ENCODE results near the gene NOSTRIN. TPM values are rescaled to one million over a fixed set of nuclear protein-coding genes. Genes with fewer than 3 reads are reported as not detected.

The NOSTRIN gene
- total RNA-seq, 1 experiment from 2014 or later: 0.68 TPM

- Histone ChIP-seq H3K27ac (no peak overlapping the region), H3F3A (ENCODE audit: insufficient read depth, low read depth) (no peaks in the 10 kb centered on the region), H3K79me2 (ENCODE audit: low read depth) (no peaks in the 10 kb centered on the region), H3K9me3 (ENCODE audit: insufficient read depth, low read depth) (no peaks in the 10 kb centered on the region), H3K4me1 (replicated peaks; ENCODE audit: insufficient read depth) (no peaks in the 10 kb centered on the region), H4K20me1 (ENCODE audit: insufficient read depth) (no peaks in the 10 kb centered on the region), H3K27me3 (ENCODE audit: insufficient read depth, low read depth) (no peaks in the 10 kb centered on the region), H3K36me3 (ENCODE audit: low read depth) (no peaks in the 10 kb centered on the region), H2AFZ (no peak overlapping the region), H3K9me2 (ENCODE audit: insufficient read depth) (no peaks in the 10 kb centered on the region), H3K4me2 (no peak overlapping the region), H3K4me3 (no peak overlapping the region)
- ChIA-PET POLR2A (ENCODE audit: unreplicated experiment) (no interaction called here), CTCF (no interaction called here)
- TF ChIP-seq EZH2 (IDR thresholded peaks at IDR 0.05; ENCODE audit: low read depth) (no peak), CTCF (conservative IDR thresholded peaks at IDR 0.05) (no peak)
- no peak for DNase-seq
- no TSS peak for BruUV-seq (replicated peaks)
- intact Hi-C loops (cut with micrococcal nuclease; ENCODE audit: unreplicated experiment): no loop called here
Measured at GRCh38 chr2:168830958-168831357, 28.5 kb downstream of the NOSTRIN start.

DNA sequence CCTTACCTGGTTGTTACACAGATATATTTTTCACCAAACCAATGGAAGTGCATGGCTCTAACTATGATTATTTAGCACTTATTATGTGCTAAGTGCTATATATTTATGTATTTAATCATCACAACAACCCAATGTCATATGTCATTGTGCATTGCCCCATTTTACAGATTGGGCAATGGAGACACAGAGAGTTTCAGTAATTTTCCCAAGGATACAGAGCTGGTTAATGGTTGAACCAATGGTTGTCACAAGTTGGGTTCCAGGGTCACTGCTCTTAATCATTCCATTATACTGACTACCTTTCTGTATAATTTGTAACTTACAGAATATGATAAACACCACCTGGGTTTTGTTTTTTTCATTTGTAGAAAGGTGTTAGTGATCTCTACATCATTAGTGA, 29.2 kb downstream of the NOSTRIN start:
- H3K4me3 ChIP-seq: no peak overlapping the region
- no peak overlapping the region for H3K4me2 ChIP-seq
- no peaks in the 10 kb centered on the region for H3K9me3 ChIP-seq (ENCODE audit: insufficient read depth, low read depth)
- H2AFZ ChIP-seq: no peak overlapping the region
- H3K36me3 ChIP-seq (ENCODE audit: low read depth): no peaks in the 10 kb centered on the region
- CTCF ChIA-PET: no interaction called here
- H3K4me1 ChIP-seq (replicated peaks; ENCODE audit: insufficient read depth): no peaks in the 10 kb centered on the region
- no peaks in the 10 kb centered on the region for H3K9me2 ChIP-seq (ENCODE audit: insufficient read depth)
- H3F3A ChIP-seq (ENCODE audit: insufficient read depth, low read depth): no peaks in the 10 kb centered on the region
- no peaks in the 10 kb centered on the region for H3K27me3 ChIP-seq (ENCODE audit: insufficient read depth, low read depth)
- no peaks in the 10 kb centered on the region for H3K79me2 ChIP-seq (ENCODE audit: low read depth)
- BruUV-seq (replicated peaks): no TSS peak
- TF ChIP-seq CTCF (conservative IDR thresholded peaks at IDR 0.05) (no peak), EZH2 (IDR thresholded peaks at IDR 0.05; ENCODE audit: low read depth) (no peak)
- H3K27ac ChIP-seq: no peak overlapping the region
- POLR2A ChIA-PET (ENCODE audit: unreplicated experiment): no interaction called here
- H4K20me1 ChIP-seq (ENCODE audit: insufficient read depth): no peaks in the 10 kb centered on the region
- intact Hi-C loops (cut with micrococcal nuclease; ENCODE audit: unreplicated experiment): no loop called here
- no peak for DNase-seq

GRCh38 chr2:168835969-168836368, 33.5 kb downstream of the NOSTRIN start:
- intact Hi-C loops (cut with micrococcal nuclease; ENCODE audit: unreplicated experiment): no loop called here
- H3F3A ChIP-seq (ENCODE audit: insufficient read depth, low read depth): no peaks in the 10 kb centered on the region
- ChIA-PET POLR2A (ENCODE audit: unreplicated experiment) (no interaction called here), CTCF (no interaction called here)
- no peaks in the 10 kb centered on the region for H3K27me3 ChIP-seq (ENCODE audit: insufficient read depth, low read depth)
- H3K36me3 ChIP-seq (ENCODE audit: low read depth): no peaks in the 10 kb centered on the region
- no peak for DNase-seq
- no TSS peak for BruUV-seq (replicated peaks)
- no peaks in the 10 kb centered on the region for H3K79me2 ChIP-seq (ENCODE audit: low read depth)
- H3K4me1 ChIP-seq (replicated peaks; ENCODE audit: insufficient read depth): no peaks in the 10 kb centered on the region
- H3K4me3 ChIP-seq: no peak overlapping the region
- no peaks in the 10 kb centered on the region for H4K20me1 ChIP-seq (ENCODE audit: insufficient read depth)
- no peak overlapping the region for H3K27ac ChIP-seq
- TF ChIP-seq CTCF (conservative IDR thresholded peaks at IDR 0.05): no peak
- no peak overlapping the region for H2AFZ ChIP-seq
- H3K4me2 ChIP-seq: no peak overlapping the region
- H3K9me3 ChIP-seq (ENCODE audit: insufficient read depth, low read depth): no peaks in the 10 kb centered on the region
- no peaks in the 10 kb centered on the region for H3K9me2 ChIP-seq (ENCODE audit: insufficient read depth)
